OCI-LY7 (cell line): Measurements from ENCODE around the gene VNN1. TPM values are rescaled to one million over a fixed set of nuclear protein-coding genes. Genes with fewer than 3 reads are reported as not detected.

ENCODE experiments used
- BruUV-seq: library from RNA; stranded (reverse); fragments of 400-500 nt; replicated peaks from 2 replicates; lab custom pipeline; 2021; lab: Mats Ljungman, UMichigan
- CTCF ChIA-PET: fragments of 300-600 bp; sonication (Branson Sonifier 250); formaldehyde crosslinking; loops from one replicate; lab custom pipeline; 2022; ENCODE audit warnings: antibody characterized with exemption; ENCODE audit not compliant: unreplicated experiment; lab: Charles Lee
- POLR2A ChIA-PET: fragments of 300-600 bp; sonication (Branson Sonifier 250); formaldehyde crosslinking; loops from one replicate; lab custom pipeline; 2022; ENCODE audit warnings: antibody characterized with exemption; lab: Charles Lee
- DNase-seq: peaks from one replicate; pipeline ENCODE4 v3.0.0-alpha.2; 2015; ENCODE audit warnings: low spot score
- H2AFZ ChIP-seq: fragments of 200-600 bp; sonication (generic), shearing (Covaris generic); 2 replicates; pipeline ENCODE4 v1.6.1; 2014; ENCODE audit warnings: mild to moderate bottlenecking, antibody characterized with exemption, low read length, moderate library complexity
- H3K27ac ChIP-seq: fragments of 200-600 bp; sonication (generic); 2 replicates; pipeline ENCODE4 v1.5.1; 2014; ENCODE audit warnings: mixed run types, low read depth, mild to moderate bottlenecking, moderate library complexity, low read length, inconsistent platforms; ENCODE audit not compliant: poor library complexity, severe bottlenecking
- H3K36me3 ChIP-seq: fragments of 200-600 bp; sonication (generic); 2 replicates; pipeline ENCODE4 v1.6.1; 2014; ENCODE audit warnings: mild to moderate bottlenecking, antibody characterized with exemption, low read length, moderate library complexity, mixed read lengths; ENCODE audit not compliant: insufficient read depth
- H3K4me1 ChIP-seq: fragments of 200-600 bp; sonication (generic); 2 replicates; pipeline ENCODE4 v1.5.1; 2014; ENCODE audit warnings: mild to moderate bottlenecking, low read length; ENCODE audit not compliant: insufficient read depth, poor library complexity, severe bottlenecking
- H3K4me2 ChIP-seq: fragments of 200-600 bp; sonication (generic); 2 replicates; pipeline ENCODE4 v1.6.1; 2014; ENCODE audit warnings: mild to moderate bottlenecking, low read length
- H3K4me3 ChIP-seq: fragments of 200-600 bp; sonication (generic); 2 replicates; pipeline ENCODE4 v1.5.1; 2014; ENCODE audit warnings: mild to moderate bottlenecking, low read depth, low read length; ENCODE audit not compliant: poor library complexity, severe bottlenecking
- H3K79me2 ChIP-seq: fragments of 200-600 bp; sonication (generic); 2 replicates; pipeline ENCODE4 v1.6.1; 2016; ENCODE audit warnings: low read depth, mild to moderate bottlenecking, low read length, moderate library complexity, mixed read lengths; ENCODE audit not compliant: insufficient read depth
- H3K9me2 ChIP-seq: fragments of 200-600 bp; sonication (generic); 2 replicates; pipeline ENCODE4 v1.6.1; 2016; ENCODE audit warnings: mild to moderate bottlenecking, low read length, mixed read lengths; ENCODE audit not compliant: insufficient read depth
- H3K9me3 ChIP-seq: fragments of 200-600 bp; sonication (generic); 2 replicates; pipeline ENCODE4 v1.6.1; 2014; ENCODE audit warnings: mild to moderate bottlenecking, mixed run types, low read length, mixed read lengths
- H4K20me1 ChIP-seq: fragments of 200-600 bp; sonication (generic); 2 replicates; pipeline ENCODE4 v1.6.1; 2014; ENCODE audit warnings: mild to moderate bottlenecking, antibody characterized with exemption, low read length, moderate library complexity, mixed read lengths; ENCODE audit not compliant: insufficient read depth
- CTCF ChIP-seq: fragments of 200-600 bp; sonication (generic); conservative IDR thresholded peaks from 2 replicates; pipeline ENCODE4 v1.5.1; 2014; ENCODE audit warnings: mild to moderate bottlenecking, antibody characterized with exemption, low read length, moderate library complexity, mixed read lengths
- EZH2phosphoT487 ChIP-seq: fragments of 200-600 bp; sonication (generic); IDR thresholded peaks from 2 replicates; pipeline ENCODE4 v1.6.1; 2018; ENCODE audit warnings: low read depth, borderline replicate concordance, mild to moderate bottlenecking, mixed run types, antibody characterized with exemption, low read length, moderate library complexity, mixed read lengths
- intact Hi-C: fragments of 100-400 bp; cut with micrococcal nuclease; formaldehyde crosslinking; loops from one replicate; pipeline ENCODE4 v1.10.0; 2022; ENCODE audit not compliant: unreplicated experiment
- total RNA-seq, 2 experiments: library from RNA; depleted of rRNA in 1 of 2; stranded (reverse); fragments of >200 nt in 1 of 2; shearing (Covaris generic) in 1 of 2; gene quantifications; 2 replicates each; pipeline ENCODE4 v1.2.3, GENCODE V29; 2014 to 2022

The VNN1 gene
- total RNA-seq, 2 experiments from 2014 or later = not detected

GRCh38 chr6:132760256-132760655, 46.4 kb upstream of the VNN1 start:
- Histone ChIP-seq H3K27ac (peak overlapping the region; percentile 37), H4K20me1 (no peaks in the 10 kb centered on the region), H3K36me3 (no peaks in the 10 kb centered on the region), H3K4me1 (peaks cover 80% of the 10 kb centered on the region), H2AFZ (peak overlapping the region; percentile 74), H3K4me3 (peak overlapping the region; percentile 23), H3K9me2 (no peaks in the 10 kb centered on the region), H3K9me3 (no peaks in the 10 kb centered on the region), H3K4me2 (peak overlapping the region; percentile 96), H3K79me2 (peaks cover 34% of the 10 kb centered on the region; the same call in 1 of the 2 replicates)
- peak; percentile 27 for DNase-seq
- ChIA-PET POLR2A (interaction anchor here (0.8 to 4.6 kb wide), 9 partner anchors 38 to 842 kb away, joined by 3 to 21 read pairs (median 4); partner anchors contain the start of genes RPS12 and SLC18B1), CTCF (no interaction called here)
- TF ChIP-seq EZH2phosphoT487 (no peak), CTCF (no peak)
- BruUV-seq = no TSS peak
- intact Hi-C loops = loop anchor here (5.0 to 10.0 kb wide), 3 partner anchors 248 to 845 kb away; partner anchors contain the start of gene STX7

- ChIA-PET POLR2A (interaction anchor here (1.0 to 4.6 kb wide), 5 partner anchors 9 to 246 kb away, joined by 4 to 21 read pairs (median 8); partner anchors contain the start of genes RPS12 and STX7), CTCF (no interaction called here)
- H3K4me1 ChIP-seq = peaks cover 77% of the 10 kb centered on the region
- peaks cover 13% of the 10 kb centered on the region; the same call in 1 of the 2 replicates for H3K36me3 ChIP-seq
- no peaks in the 10 kb centered on the region for H3K9me2 ChIP-seq
- H3K4me3 ChIP-seq = peak overlapping the region; percentile 65
- peak overlapping the region; percentile 96 for H3K4me2 ChIP-seq
- no peaks in the 10 kb centered on the region for H3K9me3 ChIP-seq
- TF ChIP-seq EZH2phosphoT487 = no peak
- TF ChIP-seq CTCF = no peak
- no TSS peak for BruUV-seq
- H3K79me2 ChIP-seq = peaks cover 34% of the 10 kb centered on the region; the same call in 1 of the 2 replicates
- H4K20me1 ChIP-seq = no peaks in the 10 kb centered on the region
- peak overlapping the region; percentile 71 for H2AFZ ChIP-seq
- intact Hi-C loops = loop anchor here (10.0 kb wide), 1 partner anchor 484 kb away; no protein-coding TSS in a partner anchor
- DNase-seq = no peak
- peak overlapping the region; percentile 80 for H3K27ac ChIP-seq
Observed at GRCh38 chr6:132758689-132759088, 44.8 kb upstream of the VNN1 start.

GRCh38 chr6:132752255-132752654, 38.4 kb upstream of the VNN1 start:
- no peak overlapping the region for H3K27ac ChIP-seq
- POLR2A ChIA-PET = interaction anchor here (0.7 to 2.0 kb wide), 4 partner anchors 9 to 90 kb away, joined by 3 to 13 read pairs (median 5); partner anchors contain the start of gene SLC18B1
- intact Hi-C loops = loop anchor here (10.0 kb wide), 1 partner anchor 477 kb away; no protein-coding TSS in a partner anchor

More at GRCh38 chr6:132752255-132752654, 38.4 kb upstream of the VNN1 start:
- no TSS peak for BruUV-seq
- Histone ChIP-seq H3K36me3 (peaks cover 70% of the 10 kb centered on the region), H3K79me2 (peaks cover 14% of the 10 kb centered on the region; the same call in 1 of the 2 replicates), H3K4me1 (peaks cover 28% of the 10 kb centered on the region), H3K4me2 (no peak overlapping the region), H3K9me3 (no peaks in the 10 kb centered on the region), H4K20me1 (no peaks in the 10 kb centered on the region), H2AFZ (no peak overlapping the region), H3K4me3 (no peak overlapping the region), H3K9me2 (no peaks in the 10 kb centered on the region)
- CTCF ChIA-PET = interaction anchor here (0.8 kb wide), 1 partner anchor 24 kb away, joined by 3 read pairs; no protein-coding TSS in a partner anchor
- no peak for DNase-seq
- TF ChIP-seq CTCF = no peak
- TF ChIP-seq EZH2phosphoT487 = no peak
